Keratinocyte (primary cell): Measurements from ENCODE around the gene UNC5A. TPM values are rescaled to one million over a fixed set of nuclear protein-coding genes. Genes with fewer than 3 reads are reported as not detected.

Source experiments
- DNase-seq: peaks from one replicate; pipeline ENCODE4 v3.0.0-alpha.2; 2011; ENCODE audit warnings: low read depth, missing footprints, low spot score
- FAIRE-seq: peaks from 2 replicates; lab custom pipeline; 2011; peaks lifted over from hg19 to GRCh38; lab: Jason Lieb, UNC
- H2AFZ ChIP-seq: 2 replicates; pipeline ENCODE4 v1.6.0; 2012; ENCODE audit warnings: low read length, control low read depth, inconsistent platforms; ENCODE audit not compliant: control insufficient read depth
- H3K27ac ChIP-seq: 2 replicates; pipeline ENCODE4 v1.5.1; 2011; ENCODE audit warnings: low read length; ENCODE audit not compliant: control insufficient read depth, insufficient read depth
- H3K27me3 ChIP-seq: 3 replicates; pipeline ENCODE4 v1.6.0; 2011; ENCODE audit warnings: low read length; ENCODE audit not compliant: control insufficient read depth, insufficient read depth; ENCODE audit errors: extremely low read depth
- H3K36me3 ChIP-seq, 2 experiments: 2 replicates in 1 of 2; 3 replicates in 1 of 2; pipeline ENCODE4 v1.5.1; 2011; ENCODE audit warnings: low read length in 2 of 2, mild to moderate bottlenecking in 1 of 2; ENCODE audit not compliant: control insufficient read depth in 2 of 2, insufficient read depth in 2 of 2; ENCODE audit errors: extremely low read depth in 1 of 2
- H3K4me1 ChIP-seq: 3 replicates; pipeline ENCODE4 v1.5.1; 2011; ENCODE audit warnings: low read length; ENCODE audit not compliant: control insufficient read depth, insufficient read depth; ENCODE audit errors: extremely low read depth
- H3K4me2 ChIP-seq: 3 replicates; pipeline ENCODE4 v1.6.0; 2011; ENCODE audit warnings: low read depth, low read length; ENCODE audit not compliant: control insufficient read depth, insufficient read depth; ENCODE audit errors: extremely low read depth
- H3K4me3 ChIP-seq, 3 experiments: fragments of 200-600 bp in 1 of 3; sonication (generic) in 1 of 3; 2 replicates in 2 of 3; 3 replicates in 1 of 3; pipeline ENCODE4 v1.5.1; 2011 to 2016; ENCODE audit warnings: low read length in 3 of 3, mild to moderate bottlenecking in 3 of 3, control low read depth in 2 of 3, inconsistent platforms in 1 of 3, low read depth in 1 of 3, mixed read lengths in 1 of 3, mixed run types in 1 of 3, moderate library complexity in 1 of 3; ENCODE audit not compliant: control insufficient read depth in 2 of 3, insufficient read depth in 2 of 3; ENCODE audit errors: extremely low read depth in 1 of 3
- H3K79me2 ChIP-seq: 2 replicates; pipeline ENCODE4 v1.6.0; 2012; ENCODE audit warnings: low read length; ENCODE audit not compliant: control insufficient read depth, insufficient read depth
- H3K9ac ChIP-seq: 3 replicates; pipeline ENCODE4 v1.6.0; 2011; ENCODE audit warnings: low read length; ENCODE audit not compliant: control insufficient read depth, insufficient read depth; ENCODE audit errors: extremely low read depth
- H3K9me1 ChIP-seq: 3 replicates; pipeline ENCODE4 v1.6.0; 2011; ENCODE audit warnings: low read length; ENCODE audit not compliant: control insufficient read depth, insufficient read depth; ENCODE audit errors: extremely low read depth
- H3K9me3 ChIP-seq: 2 replicates; pipeline ENCODE4 v1.5.1; 2012; ENCODE audit warnings: low read depth, low read length; ENCODE audit not compliant: control insufficient read depth
- H4K20me1 ChIP-seq: 3 replicates; pipeline ENCODE4 v1.6.0; 2011; ENCODE audit warnings: low read length; ENCODE audit not compliant: control insufficient read depth, insufficient read depth; ENCODE audit errors: extremely low read depth
- EZH2 ChIP-seq: IDR thresholded peaks from one replicate; pipeline ENCODE4 v1.6.1; 2012; ENCODE audit warnings: inconsistent platforms, mild to moderate bottlenecking, low read length, moderate library complexity
- dilution Hi-C: fragments of 300-500 bp; cut with MboI; formaldehyde crosslinking; loops from one replicate; pipeline ENCODE4 v1.7.0; 2020; ENCODE audit warnings: low sequenced_read_pairs; ENCODE audit not compliant: extremely low pct_ligation_motif_present
- polyA plus RNA-seq, 5 experiments: library from polyadenylated mRNA; depleted of rRNA in 3 of 5; stranded (reverse) in 3 of 5; stranded (forward) in 1 of 5; unstranded in 1 of 5; fragments of >200 nt; gene quantifications; 1 replicate in 1 of 5; 2 replicates in 3 of 5; 3 replicates in 1 of 5; pipeline versions ENCODE4 v1.2.1 to v1.2.3, GENCODE V29; 2011 to 2012; ENCODE audit warnings: missing spikeins in 2 of 5, low read depth in 1 of 5, low replicate concordance in 1 of 5
- TF ChIP-seq, protein P1 (sequence below), 3 experiments: IDR thresholded peaks in 1 of 3; conservative IDR thresholded peaks in 1 of 3; optimal IDR thresholded peaks in 1 of 3; 2 replicates in 2 of 3; 3 replicates in 1 of 3; pipeline versions ENCODE3 to v1.5.1; 2011; ENCODE audit warnings: low read length in 3 of 3, mild to moderate bottlenecking in 3 of 3, moderate library complexity in 2 of 3, control low read depth in 1 of 3, inconsistent platforms in 1 of 3; ENCODE audit not compliant: insufficient read depth in 2 of 3; ENCODE audit errors: extremely low read depth in 1 of 3

Gene UNC5A
- polyA plus RNA-seq, 1 donor (not counting 4 experiments of a cell fraction or from before 2014, with no cell fraction given), result not detected

DNA sequence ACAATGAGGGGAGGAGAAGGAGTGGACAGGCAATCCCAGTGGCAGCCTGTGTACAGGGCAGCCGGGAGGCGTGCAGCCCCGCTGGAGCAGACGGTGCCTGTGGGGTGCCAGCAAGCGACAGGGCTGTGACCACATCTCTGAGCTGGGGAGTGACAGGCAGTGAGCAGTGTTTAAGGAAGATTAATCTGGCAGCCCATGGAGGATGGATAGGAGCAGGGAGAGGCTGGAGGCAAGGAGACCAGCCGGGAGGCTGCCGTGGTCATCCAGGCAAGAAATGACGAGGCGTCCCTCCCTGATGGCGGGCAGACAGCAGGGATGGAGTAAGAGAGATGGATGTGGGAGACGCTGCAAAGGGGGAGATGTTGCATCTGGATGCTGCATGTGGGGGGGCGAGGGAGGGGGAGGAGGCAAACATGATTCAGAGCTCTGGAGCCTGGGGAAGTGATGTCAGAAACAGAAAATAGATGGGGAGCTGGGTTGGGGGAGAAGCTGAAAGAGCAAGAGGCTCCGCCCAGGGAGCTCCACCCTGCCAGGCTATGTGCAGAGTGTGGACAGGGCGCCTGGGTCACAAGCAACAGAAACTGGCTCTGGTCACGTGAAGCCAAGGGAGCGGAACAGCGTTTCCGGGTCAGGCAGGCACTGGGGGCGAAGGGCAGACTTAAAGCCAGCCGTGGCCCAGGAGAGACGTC lies 12.6 kb downstream of the UNC5A start:
- H3K4me1 ChIP-seq, result peaks cover 20% of the 10 kb centered on the region
- peaks cover 2% of the 10 kb centered on the region for H3K9me1 ChIP-seq
- no peak overlapping the region for H3K27ac ChIP-seq
- no peak overlapping the region for H3K4me3 ChIP-seq
- H3K79me2 ChIP-seq, result no peaks in the 10 kb centered on the region
- peaks cover 16% of the 10 kb centered on the region for H3K27me3 ChIP-seq
- dilution Hi-C loops, result no loop called here
- DNase-seq (no peak), FAIRE-seq (no peak)
- no peaks in the 10 kb centered on the region for H4K20me1 ChIP-seq
- no peak overlapping the region for H2AFZ ChIP-seq
- no peaks in the 10 kb centered on the region for H3K36me3 ChIP-seq
- no peak overlapping the region for H3K9ac ChIP-seq
- TF ChIP-seq, protein P1, sequence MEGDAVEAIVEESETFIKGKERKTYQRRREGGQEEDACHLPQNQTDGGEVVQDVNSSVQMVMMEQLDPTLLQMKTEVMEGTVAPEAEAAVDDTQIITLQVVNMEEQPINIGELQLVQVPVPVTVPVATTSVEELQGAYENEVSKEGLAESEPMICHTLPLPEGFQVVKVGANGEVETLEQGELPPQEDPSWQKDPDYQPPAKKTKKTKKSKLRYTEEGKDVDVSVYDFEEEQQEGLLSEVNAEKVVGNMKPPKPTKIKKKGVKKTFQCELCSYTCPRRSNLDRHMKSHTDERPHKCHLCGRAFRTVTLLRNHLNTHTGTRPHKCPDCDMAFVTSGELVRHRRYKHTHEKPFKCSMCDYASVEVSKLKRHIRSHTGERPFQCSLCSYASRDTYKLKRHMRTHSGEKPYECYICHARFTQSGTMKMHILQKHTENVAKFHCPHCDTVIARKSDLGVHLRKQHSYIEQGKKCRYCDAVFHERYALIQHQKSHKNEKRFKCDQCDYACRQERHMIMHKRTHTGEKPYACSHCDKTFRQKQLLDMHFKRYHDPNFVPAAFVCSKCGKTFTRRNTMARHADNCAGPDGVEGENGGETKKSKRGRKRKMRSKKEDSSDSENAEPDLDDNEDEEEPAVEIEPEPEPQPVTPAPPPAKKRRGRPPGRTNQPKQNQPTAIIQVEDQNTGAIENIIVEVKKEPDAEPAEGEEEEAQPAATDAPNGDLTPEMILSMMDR (optimal IDR thresholded peaks at IDR 0.05 in 1 of 3, IDR thresholded peaks at IDR 0.05 in 1 of 3, conservative IDR thresholded peaks at IDR 0.05 in 1 of 3; ENCODE audit: extremely low read depth in 1 of 3, insufficient read depth in 2 of 3, low read length in 3 of 3), result no peak
- no peak for TF ChIP-seq EZH2
- no peaks in the 10 kb centered on the region for H3K9me3 ChIP-seq
- H3K4me2 ChIP-seq, result no peak overlapping the region

DNA sequence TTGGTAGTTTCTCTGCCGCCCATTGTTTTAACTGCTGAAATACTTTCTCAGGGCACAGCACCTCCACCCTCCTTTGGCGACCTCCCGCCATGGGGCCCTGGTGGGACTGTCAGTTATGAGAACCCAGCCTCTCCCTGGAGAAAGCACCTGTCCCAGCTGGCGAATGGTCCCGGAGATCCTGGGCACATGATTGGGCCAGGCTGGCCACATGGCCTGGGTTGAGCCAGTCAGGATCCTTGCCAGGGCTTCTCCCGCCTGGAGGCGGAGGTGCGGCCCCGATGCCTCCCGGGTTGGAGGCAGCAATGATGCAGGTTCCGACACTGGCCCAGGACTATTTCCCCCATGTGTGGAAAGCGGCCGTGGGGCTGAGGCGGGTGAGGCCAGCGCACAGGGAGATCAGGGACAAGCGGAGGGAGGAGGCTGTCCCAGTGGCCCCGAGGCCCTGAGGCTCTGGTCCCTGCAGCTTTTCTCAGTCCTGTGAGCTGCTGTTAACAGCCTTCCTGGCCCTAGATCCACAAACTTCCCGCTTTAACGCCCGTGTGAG lies 13.6 kb downstream of the UNC5A start:
- Histone ChIP-seq H3K27me3 (peaks cover 7% of the 10 kb centered on the region), H3K79me2 (no peaks in the 10 kb centered on the region), H2AFZ (no peak overlapping the region), H3K4me1 (peaks cover 20% of the 10 kb centered on the region), H4K20me1 (no peaks in the 10 kb centered on the region), H3K9me3 (no peaks in the 10 kb centered on the region), H3K4me3 (no peak overlapping the region), H3K9ac (no peak overlapping the region), H3K36me3 (no peaks in the 10 kb centered on the region), H3K4me2 (no peak overlapping the region), H3K9me1 (peaks cover 2% of the 10 kb centered on the region), H3K27ac (no peak overlapping the region)
- TF ChIP-seq, protein P1 (optimal IDR thresholded peaks at IDR 0.05 in 1 of 3, IDR thresholded peaks at IDR 0.05 in 1 of 3, conservative IDR thresholded peaks at IDR 0.05 in 1 of 3; ENCODE audit: extremely low read depth in 1 of 3, insufficient read depth in 2 of 3, low read length in 3 of 3), result no peak
- TF ChIP-seq EZH2, result no peak
- dilution Hi-C loops, result no loop called here
- DNase-seq (no peak), FAIRE-seq (no peak)
